ENCODE measurements around the gene NSG1.

Gene NSG1

DNA sequence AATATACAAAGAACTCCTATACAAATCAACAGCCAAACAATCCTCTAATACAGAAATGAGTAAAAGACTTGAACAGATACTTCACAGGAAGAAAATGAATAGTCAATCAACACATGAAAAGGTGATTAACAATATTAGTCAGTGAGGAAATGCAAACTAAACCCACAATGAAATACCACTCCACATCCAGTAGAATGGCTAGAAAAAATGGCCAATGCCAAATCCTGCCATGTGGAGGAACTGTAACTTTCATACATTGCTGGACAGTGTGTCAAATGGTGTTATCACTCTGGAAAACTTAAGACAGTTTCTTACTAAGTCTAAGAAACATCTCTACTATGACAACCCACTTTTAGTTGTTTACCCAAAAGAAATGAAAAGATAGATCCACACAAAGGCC lies 59.5 kb downstream of the NSG1 start:
- Histone ChIP-seq H4K20me1 (ENCODE audit: control insufficient read depth, insufficient read depth, low read depth, low read length) (no peaks in the 10 kb centered on the region), H3K4me2 (ENCODE audit: low read length) (no peak overlapping the region), H3K79me2 (ENCODE audit: control insufficient read depth, low read length) (no peaks in the 10 kb centered on the region), H3K36me3 (ENCODE audit: control insufficient read depth, low read length) (no peaks in the 10 kb centered on the region), H3K9me2 (replicated peaks; ENCODE audit: control insufficient read depth, low read length) (no peaks in the 10 kb centered on the region), H3K4me3 (ENCODE audit: low read length) (no peak overlapping the region), H3K27me3 (ENCODE audit: control insufficient read depth, low read length) (no peaks in the 10 kb centered on the region), H3F3A (ENCODE audit: control insufficient read depth, insufficient read depth) (no peaks in the 10 kb centered on the region), H3K9me3 (ENCODE audit: control insufficient read depth, insufficient read depth, low read length) (no peaks in the 10 kb centered on the region), H3K27ac (ENCODE audit: low read depth, low read length) (no peak overlapping the region), H3K4me1 (ENCODE audit: control insufficient read depth, low read length) (peaks cover 9% of the 10 kb centered on the region)
- TF ChIP-seq, protein P1, sequence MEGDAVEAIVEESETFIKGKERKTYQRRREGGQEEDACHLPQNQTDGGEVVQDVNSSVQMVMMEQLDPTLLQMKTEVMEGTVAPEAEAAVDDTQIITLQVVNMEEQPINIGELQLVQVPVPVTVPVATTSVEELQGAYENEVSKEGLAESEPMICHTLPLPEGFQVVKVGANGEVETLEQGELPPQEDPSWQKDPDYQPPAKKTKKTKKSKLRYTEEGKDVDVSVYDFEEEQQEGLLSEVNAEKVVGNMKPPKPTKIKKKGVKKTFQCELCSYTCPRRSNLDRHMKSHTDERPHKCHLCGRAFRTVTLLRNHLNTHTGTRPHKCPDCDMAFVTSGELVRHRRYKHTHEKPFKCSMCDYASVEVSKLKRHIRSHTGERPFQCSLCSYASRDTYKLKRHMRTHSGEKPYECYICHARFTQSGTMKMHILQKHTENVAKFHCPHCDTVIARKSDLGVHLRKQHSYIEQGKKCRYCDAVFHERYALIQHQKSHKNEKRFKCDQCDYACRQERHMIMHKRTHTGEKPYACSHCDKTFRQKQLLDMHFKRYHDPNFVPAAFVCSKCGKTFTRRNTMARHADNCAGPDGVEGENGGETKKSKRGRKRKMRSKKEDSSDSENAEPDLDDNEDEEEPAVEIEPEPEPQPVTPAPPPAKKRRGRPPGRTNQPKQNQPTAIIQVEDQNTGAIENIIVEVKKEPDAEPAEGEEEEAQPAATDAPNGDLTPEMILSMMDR (IDR thresholded peaks at IDR 0.05; ENCODE audit: low read depth, low read length, poor library complexity, severe bottlenecking) = no peak
- TF ChIP-seq EZH2phosphoT487 (IDR thresholded peaks at IDR 0.05; ENCODE audit: borderline replicate concordance, low read length) = no peak

- Histone ChIP-seq H3K4me3 (ENCODE audit: low read length) (no peak overlapping the region), H3K4me2 (ENCODE audit: low read length) (no peak overlapping the region), H3K4me1 (ENCODE audit: control insufficient read depth, low read length) (peaks cover 12% of the 10 kb centered on the region), H4K20me1 (ENCODE audit: control insufficient read depth, insufficient read depth, low read depth, low read length) (no peaks in the 10 kb centered on the region), H3K79me2 (ENCODE audit: control insufficient read depth, low read length) (no peaks in the 10 kb centered on the region), H3K27me3 (ENCODE audit: control insufficient read depth, low read length) (no peaks in the 10 kb centered on the region), H3F3A (ENCODE audit: control insufficient read depth, insufficient read depth) (no peaks in the 10 kb centered on the region), H3K27ac (ENCODE audit: low read depth, low read length) (no peak overlapping the region), H3K9me2 (replicated peaks; ENCODE audit: control insufficient read depth, low read length) (no peaks in the 10 kb centered on the region), H3K9me3 (ENCODE audit: control insufficient read depth, insufficient read depth, low read length) (no peaks in the 10 kb centered on the region), H3K36me3 (ENCODE audit: control insufficient read depth, low read length) (peaks cover 42% of the 10 kb centered on the region)
- TF ChIP-seq EZH2phosphoT487 (IDR thresholded peaks at IDR 0.05; ENCODE audit: borderline replicate concordance, low read length) = no peak
- TF ChIP-seq, protein P1 (IDR thresholded peaks at IDR 0.05; ENCODE audit: low read depth, low read length, poor library complexity, severe bottlenecking) = no peak
These were observed 68.4 kb downstream of the NSG1 start for GRCh38 chr4:4455210-4455865.

DNA sequence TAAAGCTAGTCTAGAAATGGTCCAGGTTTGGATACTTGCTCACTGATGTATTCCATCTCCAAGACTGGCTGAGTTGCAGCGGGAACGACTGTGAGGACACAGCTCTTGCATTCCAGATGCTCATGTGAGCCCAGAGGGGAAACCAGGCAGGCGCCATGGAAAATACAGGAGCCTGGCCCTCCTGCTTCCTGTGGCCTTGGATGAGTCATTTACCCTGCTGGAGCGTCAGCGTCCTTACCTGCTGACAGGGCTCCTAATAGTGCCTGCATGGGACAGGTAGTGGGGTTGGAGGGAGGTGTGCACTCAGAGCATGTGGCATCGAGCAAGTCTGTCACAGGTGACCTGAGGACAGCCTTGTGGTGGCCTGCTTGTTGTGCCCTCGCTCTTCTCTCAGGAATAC lies 69.4 kb downstream of the NSG1 start:
- Histone ChIP-seq H3K79me2 (ENCODE audit: control insufficient read depth, low read length) (no peaks in the 10 kb centered on the region), H3K36me3 (ENCODE audit: control insufficient read depth, low read length) (peaks cover 42% of the 10 kb centered on the region), H3K4me1 (ENCODE audit: control insufficient read depth, low read length) (peaks cover 6% of the 10 kb centered on the region), H3K27me3 (ENCODE audit: control insufficient read depth, low read length) (no peaks in the 10 kb centered on the region), H3F3A (ENCODE audit: control insufficient read depth, insufficient read depth) (no peaks in the 10 kb centered on the region), H4K20me1 (ENCODE audit: control insufficient read depth, insufficient read depth, low read depth, low read length) (no peaks in the 10 kb centered on the region), H3K9me3 (ENCODE audit: control insufficient read depth, insufficient read depth, low read length) (no peaks in the 10 kb centered on the region), H3K4me3 (ENCODE audit: low read length) (no peak overlapping the region), H3K9me2 (replicated peaks; ENCODE audit: control insufficient read depth, low read length) (no peaks in the 10 kb centered on the region), H3K4me2 (ENCODE audit: low read length) (no peak overlapping the region), H3K27ac (ENCODE audit: low read depth, low read length) (no peak overlapping the region)
- TF ChIP-seq, protein P1 (IDR thresholded peaks at IDR 0.05; ENCODE audit: low read depth, low read length, poor library complexity, severe bottlenecking) = no peak
- TF ChIP-seq EZH2phosphoT487 (IDR thresholded peaks at IDR 0.05; ENCODE audit: borderline replicate concordance, low read length) = no peak

All from DOHH2 (cell line).